Suprapubic skin (tissue), 4 donors: ENCODE measurements around the gene PARD6G.

ENCODE experiments used
- CTCF ChIP-seq, 2 donors: fragments of 200-600 bp in 1 of 2; fragments of 450-650 bp in 1 of 2; sonication (generic) in 1 of 2; IDR thresholded peaks; one replicate each; pipeline ENCODE4 v1.5.1; 2016 to 2019; ENCODE audit warnings: antibody characterized with exemption in 2 of 2, mild to moderate bottlenecking in 1 of 2, moderate library complexity in 1 of 2
- EP300 ChIP-seq: sonication (generic); formaldehyde crosslinking; IDR thresholded peaks from one replicate; pipeline ENCODE4 v1.6.1; 2017; ENCODE audit warnings: antibody characterized with exemption
- POLR2A ChIP-seq, 2 donors: fragments of 450-650 bp; IDR thresholded peaks; one replicate each; pipeline ENCODE4 v1.6.1; 2017; ENCODE audit warnings: antibody characterized with exemption in 2 of 2, mild to moderate bottlenecking in 2 of 2, moderate library complexity in 2 of 2
- POLR2AphosphoS5 ChIP-seq, 3 donors: sonication (generic); formaldehyde crosslinking; IDR thresholded peaks; one replicate each; pipeline ENCODE4 v1.6.1; 2017; ENCODE audit warnings: antibody characterized with exemption in 3 of 3

- TF ChIP-seq CTCF (IDR thresholded peaks at IDR 0.05) (no peak), POLR2A (IDR thresholded peaks at IDR 0.05) (no peak), POLR2AphosphoS5 (IDR thresholded peaks at IDR 0.05) (no peak), EP300 (no peak)
Measured at GRCh38 chr18:80183273-80184050, 63.9 kb downstream of the PARD6G start.
